SU-DHL-6 (cell line): ENCODE results near the gene CCDC85A.

ENCODE experiments used
- EZH2phosphoT487 ChIP-seq: fragments of 200-600 bp; sonication (generic), shearing (Covaris generic); conservative IDR thresholded peaks from 2 replicates; pipeline ENCODE4 v1.6.1; 2018; ENCODE audit warnings: mild to moderate bottlenecking, antibody characterized with exemption, low read length, moderate library complexity, mixed read lengths
- TF ChIP-seq, protein P1 (sequence below): fragments of 200-600 bp; sonication (generic); IDR thresholded peaks from one replicate; pipeline ENCODE4 v1.5.1; 2017; ENCODE audit warnings: antibody characterized with exemption, mild to moderate bottlenecking, low read length, moderate library complexity; ENCODE audit not compliant: insufficient read depth, poor library complexity, severe bottlenecking

DNA sequence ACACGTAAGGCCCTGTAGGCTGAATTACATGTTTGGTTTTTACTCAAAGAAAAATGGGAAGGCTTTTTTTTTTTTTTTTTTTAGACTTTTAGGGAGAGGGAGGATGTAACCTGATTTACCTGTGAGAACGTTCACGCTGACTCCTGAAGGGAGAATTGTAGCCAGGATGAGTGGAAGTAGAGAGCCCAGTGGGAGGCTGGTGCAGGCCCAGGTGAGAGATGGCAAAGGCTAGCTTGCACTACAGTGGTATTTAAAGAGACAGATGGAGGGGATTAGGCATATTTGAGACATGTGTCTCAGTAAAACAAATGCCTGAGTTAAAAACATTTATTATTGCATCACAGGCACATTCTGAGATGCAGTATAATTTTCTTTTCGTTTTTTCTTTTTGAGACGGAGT lies 107.9 kb downstream of the CCDC85A start:
- TF ChIP-seq, protein P1, sequence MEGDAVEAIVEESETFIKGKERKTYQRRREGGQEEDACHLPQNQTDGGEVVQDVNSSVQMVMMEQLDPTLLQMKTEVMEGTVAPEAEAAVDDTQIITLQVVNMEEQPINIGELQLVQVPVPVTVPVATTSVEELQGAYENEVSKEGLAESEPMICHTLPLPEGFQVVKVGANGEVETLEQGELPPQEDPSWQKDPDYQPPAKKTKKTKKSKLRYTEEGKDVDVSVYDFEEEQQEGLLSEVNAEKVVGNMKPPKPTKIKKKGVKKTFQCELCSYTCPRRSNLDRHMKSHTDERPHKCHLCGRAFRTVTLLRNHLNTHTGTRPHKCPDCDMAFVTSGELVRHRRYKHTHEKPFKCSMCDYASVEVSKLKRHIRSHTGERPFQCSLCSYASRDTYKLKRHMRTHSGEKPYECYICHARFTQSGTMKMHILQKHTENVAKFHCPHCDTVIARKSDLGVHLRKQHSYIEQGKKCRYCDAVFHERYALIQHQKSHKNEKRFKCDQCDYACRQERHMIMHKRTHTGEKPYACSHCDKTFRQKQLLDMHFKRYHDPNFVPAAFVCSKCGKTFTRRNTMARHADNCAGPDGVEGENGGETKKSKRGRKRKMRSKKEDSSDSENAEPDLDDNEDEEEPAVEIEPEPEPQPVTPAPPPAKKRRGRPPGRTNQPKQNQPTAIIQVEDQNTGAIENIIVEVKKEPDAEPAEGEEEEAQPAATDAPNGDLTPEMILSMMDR, result no peak
- TF ChIP-seq EZH2phosphoT487, result no peak
